GM18870 (cell line): Measurements from ENCODE around the gene OVOL1.

ENCODE experiments used
- ATAC-seq: cut with Tn5 transposase; IDR thresholded peaks from one replicate; pipeline ENCODE4 v1.9.1; 2021; ENCODE audit warnings: moderate library complexity; ENCODE audit not compliant: unreplicated experiment

The OVOL1 gene

GRCh38 chr11:65790902-65791650 lies 4.2 kb downstream of the OVOL1 start:
- no peak for ATAC-seq

GRCh38 chr11:65791719-65792213 lies 4.9 kb downstream of the OVOL1 start:
- no peak for ATAC-seq

GRCh38 chr11:65792456-65792855 lies 5.6 kb downstream of the OVOL1 start:
- ATAC-seq, result no peak

- ATAC-seq, result no peak
Observed at GRCh38 chr11:65793144-65793581, 6.3 kb downstream of the OVOL1 start.

- ATAC-seq, result no peak
Observed at GRCh38 chr11:65793625-65794400, 7.0 kb downstream of the OVOL1 start.

GRCh38 chr11:65794570-65795510 lies 8.0 kb downstream of the OVOL1 start:
- no peak for ATAC-seq

- ATAC-seq, result no peak
Observed at GRCh38 chr11:65796726-65797601, 10.1 kb downstream of the OVOL1 start.

GRCh38 chr11:65797711-65798110 lies 10.8 kb downstream of the OVOL1 start:
- no peak for ATAC-seq

- no peak for ATAC-seq
Observed at GRCh38 chr11:65798882-65799281, 12.0 kb downstream of the OVOL1 start.

GRCh38 chr11:65801153-65801987 lies 14.5 kb downstream of the OVOL1 start:
- ATAC-seq, result no peak

- peak; percentile 67 for ATAC-seq
Observed at GRCh38 chr11:65802841-65803240, 16.0 kb downstream of the OVOL1 start.

- no peak for ATAC-seq
Observed at GRCh38 chr11:65803797-65804492, 17.1 kb downstream of the OVOL1 start.

GRCh38 chr11:65806979-65807378 lies 20.1 kb downstream of the OVOL1 start:
- ATAC-seq, result no peak

- ATAC-seq, result no peak
Observed at GRCh38 chr11:65808744-65809341, 22.0 kb downstream of the OVOL1 start.

GRCh38 chr11:65809496-65809895 lies 22.6 kb downstream of the OVOL1 start:
- no peak for ATAC-seq

- no peak for ATAC-seq
Observed at GRCh38 chr11:65810046-65810868, 23.4 kb downstream of the OVOL1 start.

GRCh38 chr11:65811764-65812475 lies 25.1 kb downstream of the OVOL1 start:
- no peak for ATAC-seq
